ENCODE measurements around the gene TUT7.
"Not testable (repeated sequence)": the region's sequence is repeated elsewhere in the genome, so short reads cannot be mapped to it uniquely, and the experiment has no call there.

The TUT7 gene

DNA sequence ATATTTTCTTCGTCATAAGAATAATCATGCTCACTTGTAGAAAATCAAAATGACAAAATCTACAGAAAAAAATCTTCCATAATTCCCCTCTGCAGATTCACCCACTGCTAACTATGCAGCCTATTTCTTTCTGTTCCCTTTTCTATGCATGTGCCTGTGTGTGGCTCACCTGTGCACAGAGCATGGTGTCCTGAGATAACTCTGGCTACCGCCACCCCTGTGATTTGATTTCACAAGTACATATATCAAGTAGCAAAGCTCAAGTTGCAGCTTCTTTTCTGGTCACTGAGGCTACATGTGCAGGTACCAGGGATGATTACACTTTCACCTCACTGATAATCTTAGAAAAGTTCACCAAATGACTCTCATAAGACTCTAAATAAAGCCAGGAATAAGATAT, 53.5 kb downstream of the TUT7 start:
- no peak overlapping the region for H2AFZ ChIP-seq (ENCODE audit: low read depth, low read length, severe bottlenecking)
- peaks cover 62% of the 10 kb centered on the region for H3K36me3 ChIP-seq (ENCODE audit: low read length)
- no peak overlapping the region for H3K27ac ChIP-seq (ENCODE audit: low read depth, low read length)
- no peaks in the 10 kb centered on the region for H3K9me3 ChIP-seq (ENCODE audit: insufficient read depth, low read length)
- H3K4me2 ChIP-seq (ENCODE audit: low read depth, low read length, poor library complexity, severe bottlenecking) = no peak overlapping the region
- H3F3A ChIP-seq (ENCODE audit: insufficient read depth) = no peaks in the 10 kb centered on the region
- TF ChIP-seq, protein P1, sequence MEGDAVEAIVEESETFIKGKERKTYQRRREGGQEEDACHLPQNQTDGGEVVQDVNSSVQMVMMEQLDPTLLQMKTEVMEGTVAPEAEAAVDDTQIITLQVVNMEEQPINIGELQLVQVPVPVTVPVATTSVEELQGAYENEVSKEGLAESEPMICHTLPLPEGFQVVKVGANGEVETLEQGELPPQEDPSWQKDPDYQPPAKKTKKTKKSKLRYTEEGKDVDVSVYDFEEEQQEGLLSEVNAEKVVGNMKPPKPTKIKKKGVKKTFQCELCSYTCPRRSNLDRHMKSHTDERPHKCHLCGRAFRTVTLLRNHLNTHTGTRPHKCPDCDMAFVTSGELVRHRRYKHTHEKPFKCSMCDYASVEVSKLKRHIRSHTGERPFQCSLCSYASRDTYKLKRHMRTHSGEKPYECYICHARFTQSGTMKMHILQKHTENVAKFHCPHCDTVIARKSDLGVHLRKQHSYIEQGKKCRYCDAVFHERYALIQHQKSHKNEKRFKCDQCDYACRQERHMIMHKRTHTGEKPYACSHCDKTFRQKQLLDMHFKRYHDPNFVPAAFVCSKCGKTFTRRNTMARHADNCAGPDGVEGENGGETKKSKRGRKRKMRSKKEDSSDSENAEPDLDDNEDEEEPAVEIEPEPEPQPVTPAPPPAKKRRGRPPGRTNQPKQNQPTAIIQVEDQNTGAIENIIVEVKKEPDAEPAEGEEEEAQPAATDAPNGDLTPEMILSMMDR (IDR thresholded peaks at IDR 0.05; ENCODE audit: insufficient read depth, low read length, poor library complexity, severe bottlenecking) = no peak
- no peak for TF ChIP-seq EZH2phosphoT487 (conservative IDR thresholded peaks at IDR 0.05; ENCODE audit: low read length)
- H3K9ac ChIP-seq (ENCODE audit: low read length) = no peak overlapping the region
- H3K9me2 ChIP-seq (replicated peaks; ENCODE audit: insufficient read depth, low read length) = no peaks in the 10 kb centered on the region
- H3K4me3 ChIP-seq (ENCODE audit: insufficient read depth, low read length, poor library complexity, severe bottlenecking) = no peak overlapping the region
- no peaks in the 10 kb centered on the region for H3K27me3 ChIP-seq (ENCODE audit: low read length)
- no peaks in the 10 kb centered on the region for H3K79me2 ChIP-seq (ENCODE audit: insufficient read depth, low read length)
- no peaks in the 10 kb centered on the region for H4K20me1 ChIP-seq (ENCODE audit: low read depth, low read length)

DNA sequence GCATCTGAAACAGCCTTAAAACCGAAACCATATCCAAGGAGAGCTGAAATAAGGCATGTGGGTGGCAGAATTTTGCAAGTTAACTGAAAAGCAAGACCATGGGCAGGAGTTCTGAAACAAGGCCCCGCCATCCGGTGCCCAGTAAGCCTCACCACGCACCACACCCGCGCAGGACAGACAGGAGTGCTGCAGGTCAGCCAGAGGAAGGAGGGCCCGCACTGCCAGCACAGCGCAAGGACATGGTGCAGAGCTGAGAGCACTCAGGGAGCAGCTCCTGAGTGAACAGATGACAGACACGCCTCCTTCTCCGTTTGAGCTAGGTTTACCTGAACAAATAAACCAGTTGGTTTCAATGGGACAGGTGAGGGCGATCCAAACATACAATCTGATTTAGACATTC, 55.3 kb downstream of the TUT7 start:
- no peaks in the 10 kb centered on the region for H4K20me1 ChIP-seq (ENCODE audit: low read depth, low read length)
- H3K27ac ChIP-seq (ENCODE audit: low read depth, low read length) = no peak overlapping the region
- H3K27me3 ChIP-seq (ENCODE audit: low read length) = no peaks in the 10 kb centered on the region
- TF ChIP-seq, protein P1 (IDR thresholded peaks at IDR 0.05; ENCODE audit: insufficient read depth, low read length, poor library complexity, severe bottlenecking) = no peak
- TF ChIP-seq EZH2phosphoT487 (conservative IDR thresholded peaks at IDR 0.05; ENCODE audit: low read length) = no peak
- no peaks in the 10 kb centered on the region for H3K9me3 ChIP-seq (ENCODE audit: insufficient read depth, low read length)
- no peaks in the 10 kb centered on the region for H3K79me2 ChIP-seq (ENCODE audit: insufficient read depth, low read length)
- no peak overlapping the region for H3K4me2 ChIP-seq (ENCODE audit: low read depth, low read length, poor library complexity, severe bottlenecking)
- H3F3A ChIP-seq (ENCODE audit: insufficient read depth) = no peaks in the 10 kb centered on the region
- H3K4me3 ChIP-seq (ENCODE audit: insufficient read depth, low read length, poor library complexity, severe bottlenecking) = no peak overlapping the region
- H3K9ac ChIP-seq (ENCODE audit: low read length) = no peak overlapping the region
- H3K36me3 ChIP-seq (ENCODE audit: low read length) = peaks cover 53% of the 10 kb centered on the region
- no peak overlapping the region for H2AFZ ChIP-seq (ENCODE audit: low read depth, low read length, severe bottlenecking)
- no peaks in the 10 kb centered on the region for H3K9me2 ChIP-seq (replicated peaks; ENCODE audit: insufficient read depth, low read length)

DNA sequence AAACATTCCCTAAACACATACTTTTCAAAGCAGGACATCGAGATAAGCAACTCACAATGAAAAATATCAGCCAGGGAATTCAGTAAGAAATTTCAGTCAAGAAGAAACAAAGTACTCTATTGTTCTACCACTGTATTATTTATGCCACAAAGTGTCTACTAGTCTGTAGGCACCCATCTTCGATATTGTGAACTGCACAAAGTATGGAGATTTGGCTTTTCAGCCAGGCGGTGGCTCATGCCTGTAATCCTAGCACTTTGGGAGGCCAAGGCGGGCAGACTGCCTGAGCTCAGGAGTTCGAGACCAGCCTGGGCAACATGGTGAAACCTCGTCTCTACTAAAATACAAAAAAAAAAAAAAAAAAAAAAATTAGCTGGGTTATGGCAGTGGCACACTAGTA, 63.9 kb downstream of the TUT7 start:
- not testable (repeated sequence) for H3K9me2 ChIP-seq (replicated peaks; ENCODE audit: insufficient read depth, low read length); H3K9me3 ChIP-seq (ENCODE audit: insufficient read depth, low read length); H3F3A ChIP-seq (ENCODE audit: insufficient read depth); H3K79me2 ChIP-seq (ENCODE audit: insufficient read depth, low read length); H4K20me1 ChIP-seq (ENCODE audit: low read depth, low read length); H3K4me3 ChIP-seq (ENCODE audit: insufficient read depth, low read length, poor library complexity, severe bottlenecking); H3K27me3 ChIP-seq (ENCODE audit: low read length); H3K4me2 ChIP-seq (ENCODE audit: low read depth, low read length, poor library complexity, severe bottlenecking); H3K27ac ChIP-seq (ENCODE audit: low read depth, low read length); H2AFZ ChIP-seq (ENCODE audit: low read depth, low read length, severe bottlenecking); H3K9ac ChIP-seq (ENCODE audit: low read length)
- H3K36me3 ChIP-seq (ENCODE audit: low read length) = peaks cover 16% of the 10 kb centered on the region; the same call in 1 of the 2 replicates

DNA sequence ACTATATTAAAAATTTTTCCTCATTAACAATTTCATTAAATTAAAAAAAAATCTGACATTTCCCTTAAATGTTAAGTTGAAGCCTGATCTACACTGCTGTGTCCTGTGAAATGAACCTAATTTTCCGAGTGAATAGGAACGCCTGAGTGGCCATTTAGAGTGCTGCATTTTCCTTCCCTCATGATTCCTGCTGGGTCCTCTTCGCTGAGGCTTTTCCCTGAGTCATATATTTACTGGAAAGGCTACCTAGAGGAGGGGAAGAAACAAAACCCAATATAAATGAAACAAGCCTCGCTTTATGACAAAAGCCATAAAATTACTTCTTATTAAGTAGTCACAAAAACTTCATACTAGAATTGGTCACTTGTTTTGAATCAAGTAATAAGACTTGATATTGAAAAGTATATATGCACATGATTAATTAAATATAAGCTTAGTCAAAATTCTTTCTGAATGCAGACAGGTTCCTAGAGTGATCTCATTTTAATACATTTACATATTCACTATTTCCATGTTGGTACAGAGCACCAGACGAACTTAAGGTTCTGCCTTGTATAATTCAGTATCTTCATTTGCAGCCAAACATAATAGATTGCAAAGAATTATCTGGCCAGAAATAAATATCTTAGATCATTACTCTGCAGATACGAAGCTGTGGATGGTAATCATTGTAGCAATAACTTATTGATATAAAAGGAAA, 65.6 kb downstream of the TUT7 start:
- Histone ChIP-seq H3K27me3 (ENCODE audit: low read length) (no peaks in the 10 kb centered on the region), H3K4me2 (ENCODE audit: low read depth, low read length, poor library complexity, severe bottlenecking) (no peak overlapping the region), H3K4me3 (ENCODE audit: insufficient read depth, low read length, poor library complexity, severe bottlenecking) (no peak overlapping the region), H3F3A (ENCODE audit: insufficient read depth) (peaks cover 4% of the 10 kb centered on the region; the same call in 1 of the 2 replicates), H3K9me3 (ENCODE audit: insufficient read depth, low read length) (no peaks in the 10 kb centered on the region), H3K9me2 (replicated peaks; ENCODE audit: insufficient read depth, low read length) (no peaks in the 10 kb centered on the region), H3K36me3 (ENCODE audit: low read length) (peaks cover 11% of the 10 kb centered on the region; the same call in 1 of the 2 replicates), H3K79me2 (ENCODE audit: insufficient read depth, low read length) (no peaks in the 10 kb centered on the region), H4K20me1 (ENCODE audit: low read depth, low read length) (0 out of 2 replicates have a peak, but pooled peaks cover 3% of the 10 kb centered on the region), H3K27ac (ENCODE audit: low read depth, low read length) (no peak overlapping the region), H2AFZ (ENCODE audit: low read depth, low read length, severe bottlenecking) (no peak overlapping the region), H3K9ac (ENCODE audit: low read length) (no peak overlapping the region)
- TF ChIP-seq EZH2phosphoT487 (conservative IDR thresholded peaks at IDR 0.05; ENCODE audit: low read length) = no peak

Measured in SU-DHL-6 (cell line).